Measurements from ENCODE around the gene GLOD4.

The GLOD4 gene

DNA sequence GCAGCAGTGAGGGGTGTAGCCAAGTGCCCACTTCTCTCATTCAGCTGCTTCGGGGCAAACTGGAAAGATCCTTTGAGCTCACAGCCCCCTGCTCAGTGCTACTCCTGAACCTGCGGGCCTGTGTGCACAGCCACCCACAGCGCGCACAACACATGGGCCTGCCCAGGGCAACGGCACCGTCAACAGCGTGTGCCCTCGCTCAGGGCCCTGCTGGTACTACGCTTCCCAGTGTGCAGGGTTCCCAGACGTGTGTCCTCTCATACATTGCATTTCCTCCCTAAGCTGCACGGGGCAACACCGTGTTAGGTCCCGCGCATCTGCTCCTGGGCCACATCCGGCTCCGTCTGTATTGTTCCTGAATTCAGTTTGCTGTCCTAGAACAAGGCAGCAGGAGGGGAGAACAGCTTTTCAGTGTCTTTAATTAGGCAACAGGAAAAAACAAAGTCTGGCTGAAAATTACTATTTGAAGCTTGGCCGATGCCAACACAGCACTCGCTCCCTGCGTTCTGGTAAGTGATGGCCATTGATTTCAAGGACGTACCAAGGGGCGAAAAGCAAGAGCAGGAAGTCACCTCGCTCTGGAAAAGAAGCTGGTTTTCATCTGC lies 15.3 kb upstream of the GLOD4 start:
- DNase-seq (ENCODE audit: low read depth in 1 of 2, low spot score in 1 of 2), result no peak
- no peak overlapping the region for H3K4me3 ChIP-seq (replicated peaks; ENCODE audit: insufficient read depth, low read length)
- no peak for TF ChIP-seq POLR2AphosphoS5 (IDR thresholded peaks at IDR 0.05; ENCODE audit: low read depth)
- TF ChIP-seq SPI1 (IDR thresholded peaks at IDR 0.05; ENCODE audit: borderline replicate concordance, low read depth), result no peak
- TF ChIP-seq GABPA (IDR thresholded peaks at IDR 0.05; ENCODE audit: low read depth), result no peak
- TF ChIP-seq, protein P1, sequence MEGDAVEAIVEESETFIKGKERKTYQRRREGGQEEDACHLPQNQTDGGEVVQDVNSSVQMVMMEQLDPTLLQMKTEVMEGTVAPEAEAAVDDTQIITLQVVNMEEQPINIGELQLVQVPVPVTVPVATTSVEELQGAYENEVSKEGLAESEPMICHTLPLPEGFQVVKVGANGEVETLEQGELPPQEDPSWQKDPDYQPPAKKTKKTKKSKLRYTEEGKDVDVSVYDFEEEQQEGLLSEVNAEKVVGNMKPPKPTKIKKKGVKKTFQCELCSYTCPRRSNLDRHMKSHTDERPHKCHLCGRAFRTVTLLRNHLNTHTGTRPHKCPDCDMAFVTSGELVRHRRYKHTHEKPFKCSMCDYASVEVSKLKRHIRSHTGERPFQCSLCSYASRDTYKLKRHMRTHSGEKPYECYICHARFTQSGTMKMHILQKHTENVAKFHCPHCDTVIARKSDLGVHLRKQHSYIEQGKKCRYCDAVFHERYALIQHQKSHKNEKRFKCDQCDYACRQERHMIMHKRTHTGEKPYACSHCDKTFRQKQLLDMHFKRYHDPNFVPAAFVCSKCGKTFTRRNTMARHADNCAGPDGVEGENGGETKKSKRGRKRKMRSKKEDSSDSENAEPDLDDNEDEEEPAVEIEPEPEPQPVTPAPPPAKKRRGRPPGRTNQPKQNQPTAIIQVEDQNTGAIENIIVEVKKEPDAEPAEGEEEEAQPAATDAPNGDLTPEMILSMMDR (IDR thresholded peaks at IDR 0.05; ENCODE audit: insufficient read depth, low read length), result no peak
- TF ChIP-seq, protein P2, sequence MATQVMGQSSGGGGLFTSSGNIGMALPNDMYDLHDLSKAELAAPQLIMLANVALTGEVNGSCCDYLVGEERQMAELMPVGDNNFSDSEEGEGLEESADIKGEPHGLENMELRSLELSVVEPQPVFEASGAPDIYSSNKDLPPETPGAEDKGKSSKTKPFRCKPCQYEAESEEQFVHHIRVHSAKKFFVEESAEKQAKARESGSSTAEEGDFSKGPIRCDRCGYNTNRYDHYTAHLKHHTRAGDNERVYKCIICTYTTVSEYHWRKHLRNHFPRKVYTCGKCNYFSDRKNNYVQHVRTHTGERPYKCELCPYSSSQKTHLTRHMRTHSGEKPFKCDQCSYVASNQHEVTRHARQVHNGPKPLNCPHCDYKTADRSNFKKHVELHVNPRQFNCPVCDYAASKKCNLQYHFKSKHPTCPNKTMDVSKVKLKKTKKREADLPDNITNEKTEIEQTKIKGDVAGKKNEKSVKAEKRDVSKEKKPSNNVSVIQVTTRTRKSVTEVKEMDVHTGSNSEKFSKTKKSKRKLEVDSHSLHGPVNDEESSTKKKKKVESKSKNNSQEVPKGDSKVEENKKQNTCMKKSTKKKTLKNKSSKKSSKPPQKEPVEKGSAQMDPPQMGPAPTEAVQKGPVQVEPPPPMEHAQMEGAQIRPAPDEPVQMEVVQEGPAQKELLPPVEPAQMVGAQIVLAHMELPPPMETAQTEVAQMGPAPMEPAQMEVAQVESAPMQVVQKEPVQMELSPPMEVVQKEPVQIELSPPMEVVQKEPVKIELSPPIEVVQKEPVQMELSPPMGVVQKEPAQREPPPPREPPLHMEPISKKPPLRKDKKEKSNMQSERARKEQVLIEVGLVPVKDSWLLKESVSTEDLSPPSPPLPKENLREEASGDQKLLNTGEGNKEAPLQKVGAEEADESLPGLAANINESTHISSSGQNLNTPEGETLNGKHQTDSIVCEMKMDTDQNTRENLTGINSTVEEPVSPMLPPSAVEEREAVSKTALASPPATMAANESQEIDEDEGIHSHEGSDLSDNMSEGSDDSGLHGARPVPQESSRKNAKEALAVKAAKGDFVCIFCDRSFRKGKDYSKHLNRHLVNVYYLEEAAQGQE (IDR thresholded peaks at IDR 0.05; ENCODE audit: insufficient replicate concordance, low read depth), result no peak
- H3K27me3 ChIP-seq (ENCODE audit: insufficient read depth, poor library complexity, severe bottlenecking), result no peaks in the 10 kb centered on the region
- H3K27ac ChIP-seq (replicated peaks), result no peak overlapping the region

GRCh38 chr17:796609-797008 lies 14.5 kb upstream of the GLOD4 start:
- no peak for DNase-seq (ENCODE audit: low read depth in 1 of 2, low spot score in 1 of 2)
- TF ChIP-seq, protein P2 (IDR thresholded peaks at IDR 0.05; ENCODE audit: insufficient replicate concordance, low read depth), result no peak
- TF ChIP-seq GABPA (IDR thresholded peaks at IDR 0.05; ENCODE audit: low read depth), result no peak
- TF ChIP-seq SPI1 (IDR thresholded peaks at IDR 0.05; ENCODE audit: borderline replicate concordance, low read depth), result no peak
- TF ChIP-seq, protein P1 (IDR thresholded peaks at IDR 0.05; ENCODE audit: insufficient read depth, low read length), result no peak
- no peak for TF ChIP-seq POLR2AphosphoS5 (IDR thresholded peaks at IDR 0.05; ENCODE audit: low read depth)
- Histone ChIP-seq H3K27me3 (ENCODE audit: insufficient read depth, poor library complexity, severe bottlenecking) (no peaks in the 10 kb centered on the region), H3K27ac (replicated peaks) (no peak overlapping the region), H3K4me3 (replicated peaks; ENCODE audit: insufficient read depth, low read length) (no peak overlapping the region)

GRCh38 chr17:795721-796120 lies 13.6 kb upstream of the GLOD4 start:
- Histone ChIP-seq H3K4me3 (replicated peaks; ENCODE audit: insufficient read depth, low read length) (no peak overlapping the region), H3K27me3 (ENCODE audit: insufficient read depth, poor library complexity, severe bottlenecking) (no peaks in the 10 kb centered on the region), H3K27ac (replicated peaks) (no peak overlapping the region)
- no peak for DNase-seq (ENCODE audit: low read depth in 1 of 2, low spot score in 1 of 2)
- TF ChIP-seq, protein P1 (IDR thresholded peaks at IDR 0.05; ENCODE audit: insufficient read depth, low read length), result no peak
- TF ChIP-seq GABPA (IDR thresholded peaks at IDR 0.05; ENCODE audit: low read depth), result no peak
- TF ChIP-seq POLR2AphosphoS5 (IDR thresholded peaks at IDR 0.05; ENCODE audit: low read depth), result no peak
- TF ChIP-seq, protein P2 (IDR thresholded peaks at IDR 0.05; ENCODE audit: insufficient replicate concordance, low read depth), result no peak
- TF ChIP-seq SPI1 (IDR thresholded peaks at IDR 0.05; ENCODE audit: borderline replicate concordance, low read depth), result no peak
